ENCODE results near the gene DHX15. TPM values are rescaled to one million over a fixed set of nuclear protein-coding genes. Genes with fewer than 3 reads are reported as not detected.

Gene DHX15
- total RNA-seq, 1 experiment from 2014 or later: 157 TPM

GRCh38 chr4:24557026-24558025 is 27.0 kb downstream of the DHX15 start:
- H2AFZ ChIP-seq: no peak overlapping the region
- peak in 1 of 2 experiments; percentile 65 for DNase-seq
- H3K4me2 ChIP-seq: peak overlapping the region; percentile 38
- H3K4me1 ChIP-seq (replicated peaks; ENCODE audit: insufficient read depth): peaks cover 43% of the 10 kb centered on the region
- no peaks in the 10 kb centered on the region for H3K9me2 ChIP-seq (ENCODE audit: insufficient read depth)
- H3K36me3 ChIP-seq (ENCODE audit: low read depth): peaks cover 43% of the 10 kb centered on the region
- TF ChIP-seq CTCF (conservative IDR thresholded peaks at IDR 0.05) (no peak), EZH2 (IDR thresholded peaks at IDR 0.05; ENCODE audit: low read depth) (no peak)
- POLR2A ChIA-PET (ENCODE audit: unreplicated experiment): no interaction called here
- CTCF ChIA-PET: interaction anchor here (1.0 kb wide), 1 partner anchor 236 kb away, joined by 3 read pairs; no protein-coding TSS in a partner anchor
- H3K4me3 ChIP-seq: no peak overlapping the region
- peak overlapping the region; percentile 83 for H3K27ac ChIP-seq
- BruUV-seq (replicated peaks): no TSS peak
- no peaks in the 10 kb centered on the region for H3K27me3 ChIP-seq (ENCODE audit: insufficient read depth, low read depth)
- H3F3A ChIP-seq (ENCODE audit: insufficient read depth, low read depth): peaks cover 68% of the 10 kb centered on the region
- peaks cover 98% of the 10 kb centered on the region for H3K79me2 ChIP-seq (ENCODE audit: low read depth)
- intact Hi-C loops (cut with micrococcal nuclease; ENCODE audit: unreplicated experiment): no loop called here
- H3K9me3 ChIP-seq (ENCODE audit: insufficient read depth, low read depth): no peaks in the 10 kb centered on the region
- peaks cover 89% of the 10 kb centered on the region for H4K20me1 ChIP-seq (ENCODE audit: insufficient read depth)

- no peak for DNase-seq
- Histone ChIP-seq H2AFZ (no peak overlapping the region), H3K4me3 (no peak overlapping the region), H3K4me1 (replicated peaks; ENCODE audit: insufficient read depth) (peaks cover 13% of the 10 kb centered on the region; the same call in 1 of the 2 replicates), H3K9me3 (ENCODE audit: insufficient read depth, low read depth) (no peaks in the 10 kb centered on the region), H4K20me1 (ENCODE audit: insufficient read depth) (peaks cover 81% of the 10 kb centered on the region), H3K27me3 (ENCODE audit: insufficient read depth, low read depth) (no peaks in the 10 kb centered on the region), H3K4me2 (no peak overlapping the region), H3K9me2 (ENCODE audit: insufficient read depth) (no peaks in the 10 kb centered on the region), H3K79me2 (ENCODE audit: low read depth) (peaks cover 93% of the 10 kb centered on the region), H3F3A (ENCODE audit: insufficient read depth, low read depth) (peaks cover 59% of the 10 kb centered on the region), H3K36me3 (ENCODE audit: low read depth) (peaks cover 42% of the 10 kb centered on the region), H3K27ac (peak overlapping the region; percentile 33)
- intact Hi-C loops (cut with micrococcal nuclease; ENCODE audit: unreplicated experiment): no loop called here
- TF ChIP-seq CTCF (conservative IDR thresholded peaks at IDR 0.05) (peak; percentile 50), EZH2 (IDR thresholded peaks at IDR 0.05; ENCODE audit: low read depth) (no peak)
- ChIA-PET CTCF (interaction anchor here (0.6 to 0.9 kb wide), 2 partner anchors 12 to 138 kb away, joined by 3 read pairs; no protein-coding TSS in a partner anchor), POLR2A (ENCODE audit: unreplicated experiment) (interaction anchor here (0.6 to 0.7 kb wide), 2 partner anchors 18 to 43 kb away, joined by 3 to 4 read pairs; no protein-coding TSS in a partner anchor)
- no TSS peak for BruUV-seq (replicated peaks)
These were observed 32.7 kb downstream of the DHX15 start for GRCh38 chr4:24551492-24552289.
